22Rv1 (cell line): ENCODE results near the gene KRT4.

Experiments used
- H3K27ac ChIP-seq: fragments of 450-650 bp; 2 replicates; pipeline ENCODE4 v1.5.1; 2017
- CTCF ChIP-seq: fragments of 450-650 bp; IDR thresholded peaks from 2 replicates; pipeline ENCODE4 v1.5.1; 2017; ENCODE audit warnings: mild to moderate bottlenecking
- ZFX ChIP-seq: fragments of 450-650 bp; IDR thresholded peaks from 2 replicates; pipeline ENCODE4 v1.6.1; 2017; ENCODE audit warnings: antibody characterized with exemption, borderline replicate concordance

KRT4 gene

GRCh38 chr12:52787324-52788191 lies 26.4 kb downstream of the KRT4 start:
- H3K27ac ChIP-seq, result no peak overlapping the region
- no peak for TF ChIP-seq CTCF
- TF ChIP-seq ZFX, result no peak

GRCh38 chr12:52784909-52785308 lies 29.0 kb downstream of the KRT4 start:
- no peak overlapping the region for H3K27ac ChIP-seq
- TF ChIP-seq CTCF (no peak), ZFX (no peak)

GRCh38 chr12:52783563-52784316 lies 30.2 kb downstream of the KRT4 start:
- TF ChIP-seq ZFX (no peak), CTCF (no peak)
- H3K27ac ChIP-seq, result no peak overlapping the region

GRCh38 chr12:52782502-52782901 lies 31.4 kb downstream of the KRT4 start:
- no peak overlapping the region for H3K27ac ChIP-seq
- TF ChIP-seq CTCF, result no peak
- TF ChIP-seq ZFX, result no peak

GRCh38 chr12:52781399-52782082 lies 32.4 kb downstream of the KRT4 start:
- TF ChIP-seq ZFX (no peak), CTCF (no peak)
- H3K27ac ChIP-seq, result no peak overlapping the region

- no peak for TF ChIP-seq ZFX
- TF ChIP-seq CTCF, result no peak
- no peak overlapping the region for H3K27ac ChIP-seq
These were observed 34.0 kb downstream of the KRT4 start for GRCh38 chr12:52779914-52780313.

GRCh38 chr12:52778833-52779232 lies 35.1 kb downstream of the KRT4 start:
- H3K27ac ChIP-seq, result no peak overlapping the region
- TF ChIP-seq CTCF (no peak), ZFX (no peak)
